Fibroblast of villous mesenchyme (primary cell): ENCODE results near the gene SHISAL1. TPM values are rescaled to one million over a fixed set of nuclear protein-coding genes. Genes with fewer than 3 reads are reported as not detected.

Experiments used
- DNase-seq: peaks from one replicate; pipeline ENCODE4 v3.0.0-alpha.2; 2010; ENCODE audit warnings: low read depth
- H3K4me3 ChIP-seq: 2 replicates; pipeline ENCODE4 v1.5.1; 2011; ENCODE audit warnings: low read depth, mild to moderate bottlenecking, low read length
- CTCF ChIP-seq: IDR thresholded peaks from 2 replicates; pipeline ENCODE4 v1.5.1; 2012; ENCODE audit warnings: low read depth, mild to moderate bottlenecking, low read length; ENCODE audit not compliant: insufficient read depth
- total RNA-seq: library from RNA; depleted of rRNA; stranded (reverse); fragments of >200 nt; gene quantifications from 2 replicates; pipeline ENCODE4 v1.2.3, GENCODE V29; 2012

Gene SHISAL1
- total RNA-seq, 1 donor: 3.0 TPM

- no peak overlapping the region for H3K4me3 ChIP-seq
- no peak for TF ChIP-seq CTCF
Measured at GRCh38 chr22:44194569-44194968, 118.2 kb downstream of the SHISAL1 start.

More at GRCh38 chr22:44194569-44194968, 118.2 kb downstream of the SHISAL1 start:
- no peak for DNase-seq

Other genes with a start within 250 kb of the SHISAL1 start
- gene PARVG, start 132.0 kb downstream of the SHISAL1 start, total RNA-seq: not detected in 2 replicates
- gene RTL6, start 185.3 kb upstream of the SHISAL1 start, total RNA-seq: 21.3 and 21.6 TPM in 2 replicates